ENCODE data around the gene TERC. TPM values are rescaled to one million over a fixed set of nuclear protein-coding genes. Genes with fewer than 3 reads are reported as not detected.

The TERC gene
- total and polyA plus RNA-seq, 2 experiments from 2014 or later = 45.9 TPM; not detected in 1

GRCh38 chr3:169777822-169778221 is 13.0 kb upstream of the TERC start:
- TF ChIP-seq, protein P1, sequence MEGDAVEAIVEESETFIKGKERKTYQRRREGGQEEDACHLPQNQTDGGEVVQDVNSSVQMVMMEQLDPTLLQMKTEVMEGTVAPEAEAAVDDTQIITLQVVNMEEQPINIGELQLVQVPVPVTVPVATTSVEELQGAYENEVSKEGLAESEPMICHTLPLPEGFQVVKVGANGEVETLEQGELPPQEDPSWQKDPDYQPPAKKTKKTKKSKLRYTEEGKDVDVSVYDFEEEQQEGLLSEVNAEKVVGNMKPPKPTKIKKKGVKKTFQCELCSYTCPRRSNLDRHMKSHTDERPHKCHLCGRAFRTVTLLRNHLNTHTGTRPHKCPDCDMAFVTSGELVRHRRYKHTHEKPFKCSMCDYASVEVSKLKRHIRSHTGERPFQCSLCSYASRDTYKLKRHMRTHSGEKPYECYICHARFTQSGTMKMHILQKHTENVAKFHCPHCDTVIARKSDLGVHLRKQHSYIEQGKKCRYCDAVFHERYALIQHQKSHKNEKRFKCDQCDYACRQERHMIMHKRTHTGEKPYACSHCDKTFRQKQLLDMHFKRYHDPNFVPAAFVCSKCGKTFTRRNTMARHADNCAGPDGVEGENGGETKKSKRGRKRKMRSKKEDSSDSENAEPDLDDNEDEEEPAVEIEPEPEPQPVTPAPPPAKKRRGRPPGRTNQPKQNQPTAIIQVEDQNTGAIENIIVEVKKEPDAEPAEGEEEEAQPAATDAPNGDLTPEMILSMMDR (IDR thresholded peaks at IDR 0.05; ENCODE audit: low read depth, low read length) = no peak
- DNase-seq (ENCODE audit: low read depth in 1 of 2, low spot score in 1 of 2) = no peak
- H3K36me3 ChIP-seq = peaks cover 79% of the 10 kb centered on the region

GRCh38 chr3:169774186-169774585 is 9.3 kb upstream of the TERC start:
- Histone ChIP-seq H3K27ac (peak overlapping the region; percentile 99), H3K27me3 (no peaks in the 10 kb centered on the region)

More at GRCh38 chr3:169777822-169778221, 13.0 kb upstream of the TERC start:
- Histone ChIP-seq H3K4me3 (no peak overlapping the region), H3K4me1 (ENCODE audit: low read depth) (peaks cover 6% of the 10 kb centered on the region), H3K27ac (no peak overlapping the region), H3K9me3 (ENCODE audit: low read depth) (no peaks in the 10 kb centered on the region), H3K27me3 (no peaks in the 10 kb centered on the region)

GRCh38 chr3:169772897-169773816 is 8.3 kb upstream of the TERC start, which contains the start of gene MYNN:
Gene MYNN, plus strand, starts transcription at chr3:169773396. Its CDS starts 900 bp downstream, at chr3:169774296.
- Histone ChIP-seq H3K27me3 (no peaks in the 10 kb centered on the region), H3K27ac (peak within 1 kb of the TSS; percentile 99), H3K36me3 (peaks cover 33% of the 10 kb centered on the region), H3K4me3 (peak within 1 kb of the TSS; percentile 81), H3K9me3 (ENCODE audit: low read depth) (no peaks in the 10 kb centered on the region), H3K4me1 (ENCODE audit: low read depth) (peaks cover 9% of the 10 kb centered on the region)
- DNase-seq (ENCODE audit: low read depth in 1 of 2, low spot score in 1 of 2) = peak; percentile 92 to 94
- TF ChIP-seq, protein P1 (IDR thresholded peaks at IDR 0.05; ENCODE audit: low read depth, low read length) = peak; percentile 16

More at GRCh38 chr3:169774186-169774585, 9.3 kb upstream of the TERC start:
- H3K4me1 ChIP-seq (ENCODE audit: low read depth) = peaks cover 9% of the 10 kb centered on the region
- H3K36me3 ChIP-seq = peaks cover 42% of the 10 kb centered on the region
- TF ChIP-seq, protein P1 (IDR thresholded peaks at IDR 0.05; ENCODE audit: low read depth, low read length) = no peak
- DNase-seq (ENCODE audit: low read depth in 1 of 2, low spot score in 1 of 2) = no peak
- no peaks in the 10 kb centered on the region for H3K9me3 ChIP-seq (ENCODE audit: low read depth)
- peak overlapping the region; percentile 81 for H3K4me3 ChIP-seq

GRCh38 chr3:169772305-169772896 is 7.5 kb upstream of the TERC start:
- peak; percentile 81 to 82 for DNase-seq (ENCODE audit: low read depth in 1 of 2, low spot score in 1 of 2)
- Histone ChIP-seq H3K9me3 (ENCODE audit: low read depth) (no peaks in the 10 kb centered on the region), H3K27me3 (no peaks in the 10 kb centered on the region), H3K4me3 (peak overlapping the region; percentile 81), H3K4me1 (ENCODE audit: low read depth) (peaks cover 9% of the 10 kb centered on the region), H3K27ac (peak overlapping the region; percentile 99), H3K36me3 (peaks cover 25% of the 10 kb centered on the region)
- TF ChIP-seq, protein P1 (IDR thresholded peaks at IDR 0.05; ENCODE audit: low read depth, low read length) = no peak

- peak overlapping the region; percentile 81 for H3K4me3 ChIP-seq
- H3K36me3 ChIP-seq = peaks cover 19% of the 10 kb centered on the region
- peaks cover 9% of the 10 kb centered on the region for H3K4me1 ChIP-seq (ENCODE audit: low read depth)
- peak overlapping the region; percentile 16 for H3K27ac ChIP-seq
- peak; percentile 75 to 82 for DNase-seq (ENCODE audit: low read depth in 1 of 2, low spot score in 1 of 2)
- TF ChIP-seq, protein P1 (IDR thresholded peaks at IDR 0.05; ENCODE audit: low read depth, low read length) = no peak
- H3K9me3 ChIP-seq (ENCODE audit: low read depth) = no peaks in the 10 kb centered on the region
- no peaks in the 10 kb centered on the region for H3K27me3 ChIP-seq
These were observed 6.8 kb upstream of the TERC start for GRCh38 chr3:169771497-169772304.
